Fibroblast of the aortic adventitia (primary cell): ENCODE measurements around the gene ODAD4. TPM values are rescaled to one million over a fixed set of nuclear protein-coding genes. Genes with fewer than 3 reads are reported as not detected.
A peak's percentile ranks its signal among the peaks of the same experiment; 100 is the strongest.

Experiments
- DNase-seq: peaks from one replicate; pipeline ENCODE4 v3.0.0-alpha.2; 2010; ENCODE audit warnings: low read depth
- H3K4me3 ChIP-seq: 2 replicates; pipeline ENCODE4 v1.5.1; 2011; ENCODE audit warnings: low read depth, mild to moderate bottlenecking, control low read depth, low read length, moderate library complexity
- CTCF ChIP-seq: IDR thresholded peaks from 2 replicates; pipeline ENCODE4 v1.5.1; 2011; ENCODE audit warnings: mild to moderate bottlenecking, low read length, control low read depth, inconsistent platforms; ENCODE audit not compliant: insufficient read depth
- total RNA-seq: library from RNA; depleted of rRNA; stranded (reverse); fragments of >200 nt; gene quantifications from 2 replicates; pipeline ENCODE4 v1.2.3, GENCODE V29; 2012; ENCODE audit warnings: low replicate concordance

ODAD4 gene
- total RNA-seq, 1 donor = 1.2 TPM

- TF ChIP-seq CTCF = no peak
- DNase-seq = no peak
- no peak overlapping the region for H3K4me3 ChIP-seq
Measured at GRCh38 chr17:41957869-41958439, 27.5 kb downstream of the ODAD4 start.

DNA sequence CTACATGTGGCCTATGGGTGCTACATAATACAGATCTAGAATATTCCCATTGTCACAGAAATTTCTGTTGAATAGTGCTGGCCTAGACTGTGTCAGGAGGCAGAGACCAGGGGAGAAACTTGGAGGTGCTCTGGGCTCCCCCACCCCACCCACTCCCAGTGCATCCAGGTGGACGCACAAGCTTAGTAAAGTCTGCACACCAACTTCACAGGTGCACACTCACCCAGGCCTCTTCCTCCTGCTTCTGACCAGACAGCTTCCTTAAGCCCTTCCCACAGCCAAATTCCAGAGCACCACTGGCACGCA lies 28.6 kb downstream of the ODAD4 start:
- TF ChIP-seq CTCF = no peak
- DNase-seq = peak; percentile 15
- no peak overlapping the region for H3K4me3 ChIP-seq

- peak; percentile 56 for TF ChIP-seq CTCF
- DNase-seq = peak; percentile 73
- H3K4me3 ChIP-seq = no peak overlapping the region
Measured at GRCh38 chr17:41959336-41960095, 29.1 kb downstream of the ODAD4 start.

GRCh38 chr17:41962111-41962510 lies 31.7 kb downstream of the ODAD4 start:
- DNase-seq = no peak
- TF ChIP-seq CTCF = no peak

DNA sequence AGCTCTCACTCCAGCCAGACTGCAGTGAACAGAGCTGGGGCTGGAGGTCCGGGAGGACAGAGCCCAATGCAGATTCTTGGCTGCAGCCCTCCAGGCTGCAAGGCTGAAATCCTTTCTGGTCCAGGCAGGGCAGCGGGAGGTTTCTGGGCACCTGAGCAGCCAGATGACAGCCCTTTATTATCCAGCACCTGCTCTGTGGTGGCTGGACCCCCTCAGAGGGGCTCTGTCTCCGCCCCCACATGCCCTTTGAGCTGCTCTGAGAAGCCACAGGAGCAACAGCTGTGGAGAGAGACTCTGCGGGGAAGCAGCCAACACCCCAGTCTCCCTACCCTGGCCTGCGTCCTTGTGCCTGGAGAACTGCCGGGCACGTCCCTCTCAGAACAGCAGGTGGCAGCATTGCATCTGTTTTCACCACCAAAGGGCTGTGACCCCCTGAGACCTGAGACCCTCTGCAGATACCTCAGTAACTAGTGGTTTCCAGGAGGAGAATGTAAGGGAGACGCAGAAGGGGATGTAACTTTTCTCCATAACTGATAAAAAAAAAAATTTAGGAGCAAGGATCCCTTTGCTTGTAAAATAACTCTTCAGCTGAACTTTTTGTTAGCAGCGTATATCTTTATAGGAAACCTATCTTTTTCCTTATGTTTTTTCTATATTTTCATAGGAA lies 32.5 kb downstream of the ODAD4 start:
- TF ChIP-seq CTCF = peak; percentile 88
- DNase-seq = peak; percentile 69
- H3K4me3 ChIP-seq = no peak overlapping the region

More at GRCh38 chr17:41962111-41962510, 31.7 kb downstream of the ODAD4 start:
- no peak overlapping the region for H3K4me3 ChIP-seq

GRCh38 chr17:41965694-41966462 lies 35.5 kb downstream of the ODAD4 start:
- DNase-seq = peak; percentile 6

More at GRCh38 chr17:41965694-41966462, 35.5 kb downstream of the ODAD4 start:
- no peak for TF ChIP-seq CTCF
- peak overlapping the region; percentile 65 for H3K4me3 ChIP-seq
